Measurements from ENCODE around the gene ABCD1. TPM values are rescaled to one million over a fixed set of nuclear protein-coding genes. Genes with fewer than 3 reads are reported as not detected.

ABCD1 gene
- total RNA-seq, 1 donor from 2014 or later, result 12.0 TPM

DNA sequence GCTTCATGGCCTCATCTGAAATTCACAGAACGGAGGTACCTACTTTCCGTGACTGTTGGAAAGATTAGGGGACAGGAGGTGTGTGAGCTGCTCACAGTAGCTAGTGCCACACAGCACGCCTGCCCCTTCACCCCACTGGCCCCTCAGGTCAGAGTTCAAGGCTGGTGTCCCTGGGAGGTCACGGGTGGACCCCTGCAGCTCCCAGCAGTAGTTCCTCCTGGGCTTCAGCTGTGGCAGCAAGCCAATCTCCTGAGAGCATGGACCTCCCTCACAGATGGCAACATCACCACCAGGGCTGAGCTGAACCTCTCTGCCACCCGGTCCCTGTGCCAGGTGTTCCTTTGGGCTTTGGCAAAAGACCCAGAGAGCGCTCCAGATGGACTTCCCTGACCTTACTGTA, 67.7 kb downstream of the ABCD1 start:
- DNase-seq, result no peak

DNA sequence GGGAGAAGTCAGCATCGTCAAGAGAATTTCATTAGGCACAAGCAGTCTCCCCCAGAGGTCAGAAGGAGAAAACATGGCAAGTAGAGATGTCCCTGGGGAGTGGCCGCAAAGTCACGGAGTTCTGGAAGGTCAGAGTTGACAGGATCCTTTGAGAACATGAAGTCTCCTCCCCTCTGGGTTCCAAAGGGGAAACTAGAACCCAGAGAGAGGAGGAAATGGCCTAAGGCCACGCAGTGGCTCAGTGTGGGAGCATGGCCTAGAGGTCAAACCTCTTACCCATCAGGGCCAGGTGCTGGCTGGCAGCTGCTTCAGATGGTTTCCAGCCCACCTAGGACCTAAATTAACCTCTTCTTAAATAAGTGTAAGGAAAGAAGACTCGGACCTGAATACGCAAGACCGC, 68.6 kb downstream of the ABCD1 start:
- no peak for DNase-seq

Other genes starting within 250 kb of the ABCD1 start
- gene BGN, start 229.9 kb upstream of the ABCD1 start, total RNA-seq, result 62.2 TPM
- 0.41 TPM for gene ATP2B3, start 207.2 kb upstream of the ABCD1 start, total RNA-seq
- gene CCNQ, start 125.7 kb upstream of the ABCD1 start, total RNA-seq, result 11.1 TPM
- gene DUSP9, start 77.7 kb upstream of the ABCD1 start, total RNA-seq, result not detected
- 0.92 TPM for gene PNCK, start 51.0 kb upstream of the ABCD1 start, total RNA-seq
- 26.9 TPM for gene SLC6A8, start 36.9 kb upstream of the ABCD1 start, total RNA-seq
- gene BCAP31, start 469 bp upstream of the ABCD1 start, total RNA-seq, result 84.2 TPM
- gene PLXNB3, start 39.4 kb downstream of the ABCD1 start, total RNA-seq, result 6.8 TPM
- 81.4 TPM for gene SRPK3, start 56.2 kb downstream of the ABCD1 start, total RNA-seq
- gene IDH3G, start 69.5 kb downstream of the ABCD1 start, total RNA-seq, result 61.1 TPM
- gene SSR4, start 69.8 kb downstream of the ABCD1 start, total RNA-seq, result 46.4 TPM
- 4.1 TPM for gene PDZD4, start 105.7 kb downstream of the ABCD1 start, total RNA-seq
- gene L1CAM, start 161.3 kb downstream of the ABCD1 start, total RNA-seq, result 17.5 TPM
- 1.7 TPM for gene AVPR2, start 179.8 kb downstream of the ABCD1 start, total RNA-seq
- 19.6 TPM for gene ARHGAP4, start 201.4 kb downstream of the ABCD1 start, total RNA-seq
- 47.8 TPM for gene NAA10, start 210.2 kb downstream of the ABCD1 start, total RNA-seq
- 5.2 TPM for gene RENBP, start 219.8 kb downstream of the ABCD1 start, total RNA-seq
- 25.2 TPM for gene HCFC1, start 247.0 kb downstream of the ABCD1 start, total RNA-seq
- gene TMEM187, start 247.9 kb downstream of the ABCD1 start, total RNA-seq, result 9.4 TPM